Upper lobe of left lung (tissue), 4 donors: ENCODE results near the gene PTPRN2.

Experiments used
- EP300 ChIP-seq, 4 donors: sonication (generic); formaldehyde crosslinking; IDR thresholded peaks; one replicate each; pipeline ENCODE4 v1.5.1; 2017; ENCODE audit warnings: antibody characterized with exemption in 4 of 4, control low read depth in 2 of 4
- POLR2A ChIP-seq, 4 donors: fragments of 450-650 bp; IDR thresholded peaks; one replicate each; pipeline ENCODE4 v1.5.1; 2016 to 2017; ENCODE audit warnings: antibody characterized with exemption in 4 of 4, mild to moderate bottlenecking in 2 of 4
- TF ChIP-seq, protein P1 (sequence below), 6 experiments: fragments of 450-650 bp in 4 of 6; fragments of 200-600 bp in 2 of 6; sonication (generic) in 2 of 6; IDR thresholded peaks; one replicate each; pipeline ENCODE4 v1.5.1; 2016 to 2019; ENCODE audit warnings: antibody characterized with exemption in 6 of 6

DNA sequence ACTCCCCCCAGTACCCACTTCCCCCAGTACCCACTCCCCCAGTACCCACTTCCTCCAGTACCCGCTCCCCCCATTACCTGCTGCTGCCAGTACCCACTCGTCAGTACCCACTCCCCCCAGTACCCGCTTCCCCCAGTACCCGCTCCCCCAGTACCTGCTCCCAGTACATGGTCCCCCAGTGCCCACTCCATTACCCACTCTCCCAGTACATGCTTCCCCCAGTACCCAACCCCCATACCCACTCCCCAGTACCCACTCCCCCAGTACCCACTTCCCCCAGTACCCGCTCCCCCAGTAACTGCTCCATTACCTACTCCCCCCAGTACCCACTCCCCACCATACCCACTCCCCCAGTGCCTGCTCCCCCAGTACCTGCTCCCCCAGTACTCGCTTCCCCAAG, 700.2 kb downstream of the PTPRN2 start:
- TF ChIP-seq, protein P1, sequence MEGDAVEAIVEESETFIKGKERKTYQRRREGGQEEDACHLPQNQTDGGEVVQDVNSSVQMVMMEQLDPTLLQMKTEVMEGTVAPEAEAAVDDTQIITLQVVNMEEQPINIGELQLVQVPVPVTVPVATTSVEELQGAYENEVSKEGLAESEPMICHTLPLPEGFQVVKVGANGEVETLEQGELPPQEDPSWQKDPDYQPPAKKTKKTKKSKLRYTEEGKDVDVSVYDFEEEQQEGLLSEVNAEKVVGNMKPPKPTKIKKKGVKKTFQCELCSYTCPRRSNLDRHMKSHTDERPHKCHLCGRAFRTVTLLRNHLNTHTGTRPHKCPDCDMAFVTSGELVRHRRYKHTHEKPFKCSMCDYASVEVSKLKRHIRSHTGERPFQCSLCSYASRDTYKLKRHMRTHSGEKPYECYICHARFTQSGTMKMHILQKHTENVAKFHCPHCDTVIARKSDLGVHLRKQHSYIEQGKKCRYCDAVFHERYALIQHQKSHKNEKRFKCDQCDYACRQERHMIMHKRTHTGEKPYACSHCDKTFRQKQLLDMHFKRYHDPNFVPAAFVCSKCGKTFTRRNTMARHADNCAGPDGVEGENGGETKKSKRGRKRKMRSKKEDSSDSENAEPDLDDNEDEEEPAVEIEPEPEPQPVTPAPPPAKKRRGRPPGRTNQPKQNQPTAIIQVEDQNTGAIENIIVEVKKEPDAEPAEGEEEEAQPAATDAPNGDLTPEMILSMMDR (IDR thresholded peaks at IDR 0.05) = no peak
- no peak for TF ChIP-seq EP300 (IDR thresholded peaks at IDR 0.05)
- no peak for TF ChIP-seq POLR2A (IDR thresholded peaks at IDR 0.05)
